Measurements from ENCODE around the gene TNFSF4.
"Not testable (repeated sequence)": the region's sequence is repeated elsewhere in the genome, so short reads cannot be mapped to it uniquely, and the experiment has no call there.

The TNFSF4 gene

GRCh38 chr1:173234434-173234833, 27.3 kb upstream of the TNFSF4 start:
- H3K27me3 ChIP-seq (ENCODE audit: control insufficient read depth, insufficient read depth, low read length); H3K36me3 ChIP-seq (ENCODE audit: control insufficient read depth, insufficient read depth, low read length); H3K9ac ChIP-seq (ENCODE audit: low read depth, low read length); H3K9me3 ChIP-seq (ENCODE audit: control insufficient read depth, insufficient read depth, low read length); H3K4me1 ChIP-seq (ENCODE audit: control insufficient read depth, insufficient read depth, low read length); H3K4me3 ChIP-seq (ENCODE audit: low read depth, low read length): not testable (repeated sequence)

- H3K4me3 ChIP-seq (ENCODE audit: low read depth, low read length); H3K9me3 ChIP-seq (ENCODE audit: control insufficient read depth, insufficient read depth, low read length); H3K9ac ChIP-seq (ENCODE audit: low read depth, low read length); H3K27me3 ChIP-seq (ENCODE audit: control insufficient read depth, insufficient read depth, low read length); H3K4me1 ChIP-seq (ENCODE audit: control insufficient read depth, insufficient read depth, low read length); H3K36me3 ChIP-seq (ENCODE audit: control insufficient read depth, insufficient read depth, low read length): not testable (repeated sequence)
These were observed 21.9 kb upstream of the TNFSF4 start for GRCh38 chr1:173229031-173229430.

GRCh38 chr1:173224949-173225348, 17.8 kb upstream of the TNFSF4 start:
- Histone ChIP-seq H3K4me3 (ENCODE audit: low read depth, low read length) (no peak overlapping the region), H3K9me3 (ENCODE audit: control insufficient read depth, insufficient read depth, low read length) (no peaks in the 10 kb centered on the region), H3K36me3 (ENCODE audit: control insufficient read depth, insufficient read depth, low read length) (no peaks in the 10 kb centered on the region), H3K27me3 (ENCODE audit: control insufficient read depth, insufficient read depth, low read length) (no peaks in the 10 kb centered on the region), H3K9ac (ENCODE audit: low read depth, low read length) (no peak overlapping the region), H3K4me1 (ENCODE audit: control insufficient read depth, insufficient read depth, low read length) (no peaks in the 10 kb centered on the region)

- Histone ChIP-seq H3K4me3 (ENCODE audit: low read depth, low read length) (no peak overlapping the region), H3K36me3 (ENCODE audit: control insufficient read depth, insufficient read depth, low read length) (no peaks in the 10 kb centered on the region), H3K27me3 (ENCODE audit: control insufficient read depth, insufficient read depth, low read length) (no peaks in the 10 kb centered on the region), H3K4me1 (ENCODE audit: control insufficient read depth, insufficient read depth, low read length) (no peaks in the 10 kb centered on the region), H3K9me3 (ENCODE audit: control insufficient read depth, insufficient read depth, low read length) (no peaks in the 10 kb centered on the region), H3K9ac (ENCODE audit: low read depth, low read length) (no peak overlapping the region)
These were observed 17.3 kb upstream of the TNFSF4 start for GRCh38 chr1:173224280-173224892.

GRCh38 chr1:173223031-173223380, 15.9 kb upstream of the TNFSF4 start:
- Histone ChIP-seq H3K9me3 (ENCODE audit: control insufficient read depth, insufficient read depth, low read length) (no peaks in the 10 kb centered on the region), H3K9ac (ENCODE audit: low read depth, low read length) (no peak overlapping the region), H3K4me3 (ENCODE audit: low read depth, low read length) (no peak overlapping the region), H3K27me3 (ENCODE audit: control insufficient read depth, insufficient read depth, low read length) (no peaks in the 10 kb centered on the region), H3K36me3 (ENCODE audit: control insufficient read depth, insufficient read depth, low read length) (no peaks in the 10 kb centered on the region), H3K4me1 (ENCODE audit: control insufficient read depth, insufficient read depth, low read length) (no peaks in the 10 kb centered on the region)

- Histone ChIP-seq H3K9ac (ENCODE audit: low read depth, low read length) (no peak overlapping the region), H3K9me3 (ENCODE audit: control insufficient read depth, insufficient read depth, low read length) (no peaks in the 10 kb centered on the region), H3K4me3 (ENCODE audit: low read depth, low read length) (no peak overlapping the region), H3K27me3 (ENCODE audit: control insufficient read depth, insufficient read depth, low read length) (no peaks in the 10 kb centered on the region), H3K4me1 (ENCODE audit: control insufficient read depth, insufficient read depth, low read length) (no peaks in the 10 kb centered on the region), H3K36me3 (ENCODE audit: control insufficient read depth, insufficient read depth, low read length) (no peaks in the 10 kb centered on the region)
These were observed 15.3 kb upstream of the TNFSF4 start for GRCh38 chr1:173222149-173223030.

GRCh38 chr1:173220157-173220556, 13.0 kb upstream of the TNFSF4 start:
- Histone ChIP-seq H3K36me3 (ENCODE audit: control insufficient read depth, insufficient read depth, low read length) (no peaks in the 10 kb centered on the region), H3K4me1 (ENCODE audit: control insufficient read depth, insufficient read depth, low read length) (no peaks in the 10 kb centered on the region), H3K27me3 (ENCODE audit: control insufficient read depth, insufficient read depth, low read length) (no peaks in the 10 kb centered on the region), H3K9ac (ENCODE audit: low read depth, low read length) (no peak overlapping the region), H3K4me3 (ENCODE audit: low read depth, low read length) (no peak overlapping the region), H3K9me3 (ENCODE audit: control insufficient read depth, insufficient read depth, low read length) (no peaks in the 10 kb centered on the region)

GRCh38 chr1:173213665-173214064, 6.5 kb upstream of the TNFSF4 start:
- Histone ChIP-seq H3K27me3 (ENCODE audit: control insufficient read depth, insufficient read depth, low read length) (peaks cover 46% of the 10 kb centered on the region), H3K9me3 (ENCODE audit: control insufficient read depth, insufficient read depth, low read length) (no peaks in the 10 kb centered on the region), H3K4me1 (ENCODE audit: control insufficient read depth, insufficient read depth, low read length) (no peaks in the 10 kb centered on the region), H3K36me3 (ENCODE audit: control insufficient read depth, insufficient read depth, low read length) (no peaks in the 10 kb centered on the region), H3K9ac (ENCODE audit: low read depth, low read length) (no peak overlapping the region), H3K4me3 (ENCODE audit: low read depth, low read length) (no peak overlapping the region)

GRCh38 chr1:173212952-173213491, 5.9 kb upstream of the TNFSF4 start:
- no peaks in the 10 kb centered on the region for H3K9me3 ChIP-seq (ENCODE audit: control insufficient read depth, insufficient read depth, low read length)
- H3K36me3 ChIP-seq (ENCODE audit: control insufficient read depth, insufficient read depth, low read length): no peaks in the 10 kb centered on the region
- H3K4me3 ChIP-seq (ENCODE audit: low read depth, low read length): no peak overlapping the region
- peaks cover 46% of the 10 kb centered on the region for H3K27me3 ChIP-seq (ENCODE audit: control insufficient read depth, insufficient read depth, low read length)
- no peaks in the 10 kb centered on the region for H3K4me1 ChIP-seq (ENCODE audit: control insufficient read depth, insufficient read depth, low read length)
- no peak overlapping the region for H3K9ac ChIP-seq (ENCODE audit: low read depth, low read length)

GRCh38 chr1:173210716-173211231, 3.6 kb upstream of the TNFSF4 start:
- H3K9me3 ChIP-seq (ENCODE audit: control insufficient read depth, insufficient read depth, low read length): no peaks in the 10 kb centered on the region
- H3K36me3 ChIP-seq (ENCODE audit: control insufficient read depth, insufficient read depth, low read length): no peaks in the 10 kb centered on the region
- H3K27me3 ChIP-seq (ENCODE audit: control insufficient read depth, insufficient read depth, low read length): peaks cover 46% of the 10 kb centered on the region
- H3K4me1 ChIP-seq (ENCODE audit: control insufficient read depth, insufficient read depth, low read length): no peaks in the 10 kb centered on the region
- H3K4me3 ChIP-seq (ENCODE audit: low read depth, low read length): no peak overlapping the region
- no peak overlapping the region for H3K9ac ChIP-seq (ENCODE audit: low read depth, low read length)

GRCh38 chr1:173210283-173210682, 3.2 kb upstream of the TNFSF4 start:
- H3K9ac ChIP-seq (ENCODE audit: low read depth, low read length): no peak overlapping the region
- H3K4me1 ChIP-seq (ENCODE audit: control insufficient read depth, insufficient read depth, low read length): no peaks in the 10 kb centered on the region
- no peaks in the 10 kb centered on the region for H3K9me3 ChIP-seq (ENCODE audit: control insufficient read depth, insufficient read depth, low read length)
- peaks cover 46% of the 10 kb centered on the region for H3K27me3 ChIP-seq (ENCODE audit: control insufficient read depth, insufficient read depth, low read length)
- no peaks in the 10 kb centered on the region for H3K36me3 ChIP-seq (ENCODE audit: control insufficient read depth, insufficient read depth, low read length)
- H3K4me3 ChIP-seq (ENCODE audit: low read depth, low read length): no peak overlapping the region

- no peaks in the 10 kb centered on the region for H3K36me3 ChIP-seq (ENCODE audit: control insufficient read depth, insufficient read depth, low read length)
- no peak overlapping the region for H3K9ac ChIP-seq (ENCODE audit: low read depth, low read length)
- H3K27me3 ChIP-seq (ENCODE audit: control insufficient read depth, insufficient read depth, low read length): peaks cover 46% of the 10 kb centered on the region
- no peaks in the 10 kb centered on the region for H3K4me1 ChIP-seq (ENCODE audit: control insufficient read depth, insufficient read depth, low read length)
- no peak overlapping the region for H3K4me3 ChIP-seq (ENCODE audit: low read depth, low read length)
- H3K9me3 ChIP-seq (ENCODE audit: control insufficient read depth, insufficient read depth, low read length): no peaks in the 10 kb centered on the region
These were observed 1.7 kb upstream of the TNFSF4 start for GRCh38 chr1:173208868-173209267.

Data from iPS-15b (cell line).